GM12865 (cell line): Measurements from ENCODE around the gene IPP.

Source experiments
- DNase-seq: peaks from one replicate; pipeline ENCODE4 v3.0.0; 2010; ENCODE audit warnings: low read depth
- H3K4me3 ChIP-seq: 2 replicates; pipeline ENCODE4 v1.5.1; 2011; ENCODE audit warnings: mild to moderate bottlenecking, low read depth, low read length, control low read depth
- TF ChIP-seq, protein P1 (sequence below): IDR thresholded peaks from 2 replicates; pipeline ENCODE4 v1.5.1; 2011; ENCODE audit warnings: low read length, control low read depth, low read depth, inconsistent platforms; ENCODE audit not compliant: insufficient read depth; ENCODE audit errors: missing control alignments

IPP gene

DNA sequence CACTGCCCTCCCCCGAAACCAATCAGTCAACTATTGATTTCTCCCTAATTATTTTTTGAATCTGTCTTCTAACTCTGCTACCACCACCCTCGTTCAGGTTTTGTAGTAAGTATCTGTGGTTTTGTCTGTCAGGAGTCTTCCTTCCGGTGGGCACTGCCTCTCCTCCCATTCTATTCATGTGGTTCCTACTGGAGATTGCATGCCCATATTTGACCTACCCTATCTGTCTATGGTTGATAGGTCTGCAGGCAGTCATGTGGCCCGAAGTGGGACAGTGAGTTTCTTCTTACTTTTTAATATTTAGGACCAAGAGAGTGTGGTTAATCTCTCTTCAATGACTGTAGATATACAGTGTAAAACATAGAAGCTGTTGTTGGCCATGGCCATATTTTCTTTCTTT lies 35.1 kb upstream of the IPP start:
- H3K4me3 ChIP-seq: no peak overlapping the region
- TF ChIP-seq, protein P1, sequence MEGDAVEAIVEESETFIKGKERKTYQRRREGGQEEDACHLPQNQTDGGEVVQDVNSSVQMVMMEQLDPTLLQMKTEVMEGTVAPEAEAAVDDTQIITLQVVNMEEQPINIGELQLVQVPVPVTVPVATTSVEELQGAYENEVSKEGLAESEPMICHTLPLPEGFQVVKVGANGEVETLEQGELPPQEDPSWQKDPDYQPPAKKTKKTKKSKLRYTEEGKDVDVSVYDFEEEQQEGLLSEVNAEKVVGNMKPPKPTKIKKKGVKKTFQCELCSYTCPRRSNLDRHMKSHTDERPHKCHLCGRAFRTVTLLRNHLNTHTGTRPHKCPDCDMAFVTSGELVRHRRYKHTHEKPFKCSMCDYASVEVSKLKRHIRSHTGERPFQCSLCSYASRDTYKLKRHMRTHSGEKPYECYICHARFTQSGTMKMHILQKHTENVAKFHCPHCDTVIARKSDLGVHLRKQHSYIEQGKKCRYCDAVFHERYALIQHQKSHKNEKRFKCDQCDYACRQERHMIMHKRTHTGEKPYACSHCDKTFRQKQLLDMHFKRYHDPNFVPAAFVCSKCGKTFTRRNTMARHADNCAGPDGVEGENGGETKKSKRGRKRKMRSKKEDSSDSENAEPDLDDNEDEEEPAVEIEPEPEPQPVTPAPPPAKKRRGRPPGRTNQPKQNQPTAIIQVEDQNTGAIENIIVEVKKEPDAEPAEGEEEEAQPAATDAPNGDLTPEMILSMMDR: no peak
- peak; percentile 77 for DNase-seq

DNA sequence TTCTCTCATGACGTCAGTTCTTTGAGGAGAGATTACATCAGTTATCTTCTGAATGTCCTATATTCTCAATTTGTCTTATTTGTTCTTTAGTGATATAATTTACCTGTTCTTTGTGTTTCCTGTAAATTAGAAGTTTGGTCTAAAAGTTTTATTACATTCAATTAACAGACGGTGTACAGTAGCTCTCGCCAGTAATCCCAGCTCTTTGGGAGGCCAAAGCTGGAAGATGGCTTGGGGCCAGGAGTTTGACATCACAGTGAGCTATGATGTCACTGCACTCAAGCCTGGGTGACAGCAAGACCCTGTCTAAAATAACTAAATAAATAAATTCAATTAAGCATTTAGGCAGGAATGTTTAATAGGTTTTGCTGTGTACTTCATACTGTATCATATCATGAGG lies 25.3 kb upstream of the IPP start:
- DNase-seq: no peak
- TF ChIP-seq, protein P1: no peak
- no peak overlapping the region for H3K4me3 ChIP-seq

DNA sequence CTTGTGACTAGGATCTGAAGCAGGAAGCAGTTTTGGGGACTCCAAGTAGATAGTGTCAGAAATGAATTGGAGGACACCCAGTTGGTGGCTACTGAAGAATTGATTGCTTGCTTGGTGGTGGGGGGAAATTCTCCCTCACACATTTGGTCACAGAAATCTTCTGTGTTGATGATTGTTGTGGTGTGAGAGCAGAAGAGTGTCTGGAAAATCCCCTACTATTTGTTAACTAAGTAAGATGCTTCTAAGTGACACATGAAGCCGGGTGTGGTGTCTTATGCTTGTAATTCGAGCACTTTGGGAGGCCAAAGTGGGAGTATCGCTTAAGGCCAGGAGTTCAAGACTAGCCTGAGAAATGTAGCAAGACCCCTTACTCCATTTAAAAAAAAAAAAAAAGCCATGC lies 22.5 kb upstream of the IPP start:
- TF ChIP-seq, protein P1: no peak
- peak; percentile 58 for DNase-seq
- no peak overlapping the region for H3K4me3 ChIP-seq

DNA sequence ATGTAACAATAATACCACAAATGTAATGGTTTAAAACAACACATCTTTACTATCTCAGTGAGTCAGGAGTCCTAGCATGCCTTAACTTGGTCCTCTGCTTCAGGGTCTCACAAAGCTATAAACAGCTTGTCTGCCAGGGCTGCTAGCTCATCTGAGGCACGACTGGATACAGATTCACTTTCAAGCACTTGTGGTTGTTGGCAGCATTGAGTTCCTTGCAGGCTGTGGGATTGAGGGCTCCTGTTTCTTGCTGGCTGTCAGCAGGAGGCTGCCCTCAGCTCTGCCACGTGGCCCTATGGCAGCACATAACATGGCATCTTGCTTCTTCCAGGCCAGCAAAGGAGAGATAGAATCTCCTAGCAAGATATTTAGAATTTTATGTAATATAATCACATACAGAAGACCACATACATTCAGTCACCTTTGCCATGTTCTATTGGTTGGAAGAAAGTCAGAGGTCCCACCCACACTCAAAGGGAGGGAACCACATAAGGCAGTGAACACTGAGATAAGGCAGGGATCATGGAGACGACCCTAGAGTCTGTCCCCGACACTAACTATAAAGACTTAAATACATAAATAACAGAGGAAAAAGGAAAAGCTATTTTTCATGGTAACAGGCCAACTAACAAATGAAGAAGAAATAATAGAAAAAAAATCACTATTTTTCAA lies 18.9 kb upstream of the IPP start:
- TF ChIP-seq, protein P1: no peak
- H3K4me3 ChIP-seq: no peak overlapping the region
- no peak for DNase-seq

DNA sequence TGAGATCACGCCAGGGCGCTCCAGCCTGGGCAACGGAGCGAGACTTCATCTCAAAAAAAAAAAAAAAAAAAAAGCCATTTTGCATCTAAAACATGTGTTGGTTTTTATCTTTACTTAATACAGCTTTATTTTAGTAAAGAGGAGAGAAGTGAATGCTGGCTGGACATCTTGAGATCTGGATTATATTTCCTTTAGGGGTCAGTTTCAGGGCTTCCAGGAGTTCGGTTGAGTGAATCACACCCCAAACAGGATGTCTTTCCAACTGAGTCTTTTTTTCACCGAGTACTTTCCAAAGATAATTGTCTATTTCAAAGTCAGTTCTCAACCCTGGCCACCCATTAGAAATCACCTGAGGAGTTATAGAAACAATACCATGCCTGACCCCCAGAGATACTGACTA lies 16.6 kb upstream of the IPP start:
- TF ChIP-seq, protein P1: no peak
- no peak overlapping the region for H3K4me3 ChIP-seq
- no peak for DNase-seq

DNA sequence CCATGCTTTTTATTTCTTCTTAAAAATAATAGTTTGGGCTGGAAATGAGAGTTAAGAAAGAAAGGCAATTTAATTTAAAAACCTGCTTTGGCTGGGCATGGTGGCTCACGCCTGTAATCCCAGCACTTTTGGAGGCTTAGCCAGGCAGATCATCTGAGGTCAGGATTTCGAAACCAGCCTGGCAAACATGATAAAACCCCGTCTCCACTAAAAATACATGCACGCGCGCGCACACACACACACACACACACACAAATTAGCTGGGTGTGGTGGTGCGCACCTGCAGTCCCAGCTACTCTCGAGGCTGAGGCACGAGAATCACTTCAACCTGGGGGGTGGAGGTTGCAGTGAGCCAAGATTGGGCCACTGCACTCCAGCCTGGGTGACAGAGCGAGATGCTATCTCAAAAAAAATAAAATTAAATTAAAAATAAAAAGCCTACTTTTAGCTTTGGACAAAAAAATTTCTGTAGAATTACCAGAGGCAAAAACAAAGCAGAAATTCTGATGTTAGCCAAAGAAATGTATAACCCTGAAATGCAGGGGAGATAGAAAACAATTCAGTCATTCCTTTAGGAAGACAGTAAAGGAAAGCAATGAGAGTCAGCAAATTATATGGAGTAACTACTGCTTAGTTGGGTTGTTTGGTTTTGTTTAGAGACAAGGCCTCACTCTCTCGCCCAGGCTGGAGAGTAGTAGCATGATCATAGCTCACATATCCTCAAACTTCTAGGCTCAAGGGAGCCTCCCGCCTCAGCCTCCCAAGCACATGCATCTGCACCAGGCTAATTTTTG lies 15.7 kb upstream of the IPP start:
- TF ChIP-seq, protein P1: no peak
- no peak overlapping the region for H3K4me3 ChIP-seq
- DNase-seq: no peak
